Chondrocyte (in vitro differentiated cells): ENCODE measurements around the gene TCF4. TPM values are rescaled to one million over a fixed set of nuclear protein-coding genes. Genes with fewer than 3 reads are reported as not detected.

Experiments
- DNase-seq: peaks from one replicate; pipeline ENCODE4 v3.0.0; 2021; ENCODE audit warnings: mixed read lengths, low spot score
- H3K27ac Mint-ChIP-seq: one replicate; pipeline ENCODE4 v1.8.0; 2021; ENCODE audit warnings: mild to moderate bottlenecking, moderate library complexity, mixed read lengths; ENCODE audit not compliant: unreplicated experiment
- H3K27me3 Mint-ChIP-seq: 2 replicates; pipeline ENCODE4 v1.8.0; 2021; ENCODE audit warnings: low read depth, mixed read lengths
- H3K36me3 Mint-ChIP-seq: 2 replicates; pipeline ENCODE4 v1.8.0; 2021; ENCODE audit warnings: low read depth, mixed read lengths
- H3K4me1 Mint-ChIP-seq: 2 replicates; pipeline ENCODE4 v1.8.0; 2021; ENCODE audit warnings: low read depth, mild to moderate bottlenecking, mixed read lengths
- H3K4me3 Mint-ChIP-seq: one replicate; pipeline ENCODE4 v1.8.0; 2021; ENCODE audit warnings: mild to moderate bottlenecking, moderate library complexity, mixed read lengths; ENCODE audit not compliant: unreplicated experiment
- H3K9me3 Mint-ChIP-seq: 2 replicates; pipeline ENCODE4 v1.8.0; 2021; ENCODE audit warnings: low read depth, mixed read lengths
- CTCF ChIP-seq: fragments of 200-600 bp; sonication (generic); IDR thresholded peaks from 2 replicates; pipeline ENCODE4 v1.5.0; 2021; ENCODE audit warnings: antibody characterized with exemption, mild to moderate bottlenecking, moderate library complexity
- total RNA-seq: library from RNA; stranded (reverse); gene quantifications from 3 replicates; pipeline ENCODE4 v1.2.1, GENCODE V29; 2021

TCF4 gene
- total RNA-seq, 1 donor from 2014 or later: 36.8 TPM

DNA sequence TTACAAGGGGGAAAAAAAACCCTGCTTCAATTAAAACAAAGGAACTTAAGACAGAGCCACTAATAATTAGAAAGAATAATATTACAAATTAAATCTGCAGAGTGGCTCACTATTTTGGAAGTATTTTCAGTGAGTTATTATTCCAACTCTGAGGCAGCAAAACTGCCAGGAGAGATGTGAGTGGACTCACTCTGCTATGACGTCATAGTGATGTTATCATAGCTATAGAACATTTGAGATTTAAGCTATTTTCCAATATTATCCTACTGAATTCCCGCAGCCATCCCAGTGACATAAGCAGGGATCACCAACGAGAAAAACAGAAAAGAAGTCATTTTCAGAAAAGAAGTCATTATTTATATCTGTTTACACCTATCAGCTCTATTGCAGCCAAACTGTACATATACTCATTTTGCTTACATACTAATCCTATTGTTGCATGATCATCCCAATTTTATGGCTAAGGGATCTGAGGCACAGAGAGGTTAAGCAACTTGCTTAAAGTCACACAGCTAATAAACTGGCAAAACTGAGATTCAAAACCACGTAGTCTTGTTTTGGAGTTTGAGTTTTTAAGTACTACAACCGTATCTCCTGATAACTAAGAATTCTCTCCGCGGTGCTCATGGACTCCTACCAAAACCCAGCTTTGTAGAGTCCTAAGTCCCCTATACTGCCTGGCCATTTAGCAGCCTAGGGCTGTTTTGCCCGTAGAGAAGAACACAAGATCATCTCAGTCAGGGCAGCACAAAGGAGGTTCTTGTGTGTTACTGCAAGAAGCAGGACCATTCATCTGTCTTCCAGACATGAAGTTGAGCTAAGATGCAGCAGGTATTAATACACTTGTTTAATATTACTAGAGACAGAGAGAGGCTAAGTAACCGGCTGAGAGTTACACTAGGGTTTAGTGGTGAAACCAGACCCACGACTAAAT lies 299.8 kb downstream of the TCF4 start:
- Mint-ChIP-seq H3K27ac (peak overlapping the region; percentile 87), H3K4me3 (no peak overlapping the region), H3K9me3 (no peaks in the 10 kb centered on the region), H3K4me1 (peaks cover 39% of the 10 kb centered on the region), H3K27me3 (no peaks in the 10 kb centered on the region), H3K36me3 (no peaks in the 10 kb centered on the region)
- no peak for DNase-seq
- TF ChIP-seq CTCF: no peak

DNA sequence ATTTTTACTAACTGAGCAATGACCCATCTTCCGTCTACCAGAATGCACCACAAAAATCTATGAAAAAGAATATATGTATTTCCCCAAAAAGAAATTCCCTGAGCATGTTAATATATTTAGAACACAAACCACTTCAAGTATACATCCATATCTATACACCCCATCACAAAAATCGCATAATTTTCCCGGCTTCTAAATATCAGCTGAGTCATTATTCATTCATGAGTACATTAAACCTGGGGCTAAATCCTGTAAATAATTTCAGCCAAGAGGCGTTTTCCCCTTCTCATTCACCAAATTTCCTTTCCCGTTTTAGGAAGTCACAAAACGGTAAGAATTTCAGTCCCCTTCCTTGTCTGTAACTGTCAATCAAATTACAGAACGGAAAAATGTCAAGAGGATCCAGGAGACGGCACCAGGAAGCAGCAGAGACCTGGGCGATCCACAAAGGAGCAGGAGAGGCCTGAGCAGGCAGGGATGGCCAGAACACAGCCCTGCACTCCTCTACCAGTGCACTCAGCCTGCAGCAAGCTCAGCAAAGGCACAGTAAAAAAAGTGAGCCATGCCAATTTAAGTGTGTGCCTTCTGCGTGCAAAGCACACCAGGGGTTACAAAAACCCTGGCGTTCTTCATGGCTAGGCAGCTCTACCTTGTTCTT lies 300.7 kb downstream of the TCF4 start:
- Mint-ChIP-seq H3K4me3 (peak overlapping the region; percentile 35), H3K27me3 (no peaks in the 10 kb centered on the region), H3K4me1 (peaks cover 39% of the 10 kb centered on the region), H3K9me3 (no peaks in the 10 kb centered on the region), H3K36me3 (no peaks in the 10 kb centered on the region), H3K27ac (peak overlapping the region; percentile 87)
- TF ChIP-seq CTCF: no peak
- no peak for DNase-seq

- no peaks in the 10 kb centered on the region for H3K27me3 Mint-ChIP-seq
- H3K9me3 Mint-ChIP-seq: no peaks in the 10 kb centered on the region
- H3K27ac Mint-ChIP-seq: no peak overlapping the region
- peaks cover 35% of the 10 kb centered on the region for H3K4me1 Mint-ChIP-seq
- TF ChIP-seq CTCF: no peak
- no peak for DNase-seq
- no peaks in the 10 kb centered on the region for H3K36me3 Mint-ChIP-seq
- H3K4me3 Mint-ChIP-seq: no peak overlapping the region
Observed at GRCh38 chr18:55286257-55286825, 301.7 kb downstream of the TCF4 start.

- Mint-ChIP-seq H3K4me1 (peaks cover 35% of the 10 kb centered on the region), H3K27me3 (no peaks in the 10 kb centered on the region), H3K9me3 (no peaks in the 10 kb centered on the region), H3K36me3 (no peaks in the 10 kb centered on the region), H3K4me3 (no peak overlapping the region), H3K27ac (no peak overlapping the region)
- no peak for DNase-seq
- TF ChIP-seq CTCF: no peak
Observed at GRCh38 chr18:55284614-55285013, 303.4 kb downstream of the TCF4 start.

- no peak for TF ChIP-seq CTCF
- no peak overlapping the region for H3K27ac Mint-ChIP-seq
- DNase-seq: no peak
- H3K4me3 Mint-ChIP-seq: no peak overlapping the region
- H3K9me3 Mint-ChIP-seq: no peaks in the 10 kb centered on the region
- no peaks in the 10 kb centered on the region for H3K27me3 Mint-ChIP-seq
- H3K36me3 Mint-ChIP-seq: no peaks in the 10 kb centered on the region
- peaks cover 32% of the 10 kb centered on the region for H3K4me1 Mint-ChIP-seq
Observed at GRCh38 chr18:55283309-55283708, 304.7 kb downstream of the TCF4 start.
